SK-N-SH (cell line): ENCODE data around the gene CA12. TPM values are rescaled to one million over a fixed set of nuclear protein-coding genes. Genes with fewer than 3 reads are reported as not detected.

Experiments used
- CTCF ChIA-PET: fragments of 300-600, 350-600 bp; formaldehyde crosslinking; extraction: SDS; loops from one replicate; lab custom pipeline; 2021; lab: Yijun Ruan, JAX
- POLR2A ChIA-PET: fragments of 350-600 bp; sonication (Branson Sonifier 250); formaldehyde crosslinking; extraction: SDS; loops from one replicate; lab custom pipeline; 2020; ENCODE audit warnings: antibody characterized with exemption, inconsistent platforms; lab: Yijun Ruan, JAX
- DNase-seq: peaks from one replicate; pipeline ENCODE4 v3.0.0; 2012
- H2AFZ ChIP-seq: fragments of 200-600 bp; sonication (generic); 2 replicates; pipeline ENCODE4 v1.8.1; 2016; ENCODE audit warnings: antibody characterized with exemption, mild to moderate bottlenecking, low read depth
- H3F3A ChIP-seq: fragments of 200-600 bp; sonication (generic); replicated peaks from 2 replicates; pipeline ENCODE3; 2016; ENCODE audit warnings: antibody characterized with exemption, mild to moderate bottlenecking; ENCODE audit not compliant: insufficient read depth
- H3K27ac ChIP-seq, 2 experiments: fragments of 200-500 bp in 1 of 2; fragments of 200-600 bp in 1 of 2; sonication (Bioruptor generic) in 1 of 2; sonication (generic), shearing (Covaris generic) in 1 of 2; 2 replicates each; pipeline versions ENCODE4 v1.5.1 to v1.6.1; 2014 to 2016; ENCODE audit warnings: low read depth in 2 of 2, inconsistent platforms in 1 of 2, low read length in 1 of 2, mild to moderate bottlenecking in 1 of 2, mixed read lengths in 1 of 2
- H3K27me3 ChIP-seq: fragments of 200-600 bp; sonication (generic), shearing (Covaris generic); 2 replicates; pipeline ENCODE4 v1.6.1; 2016; ENCODE audit warnings: mixed run types; ENCODE audit not compliant: insufficient read depth
- H3K36me3 ChIP-seq, 2 experiments: fragments of 200-500 bp in 1 of 2; fragments of 200-600 bp in 1 of 2; sonication (Bioruptor generic) in 1 of 2; sonication (generic) in 1 of 2; replicated peaks in 1 of 2; 2 replicates each; pipeline versions ENCODE3 to v1.5.1; 2014 to 2016; ENCODE audit warnings: low read length in 1 of 2, mild to moderate bottlenecking in 1 of 2; ENCODE audit not compliant: insufficient read depth in 2 of 2, control insufficient read depth in 1 of 2
- H3K4me1 ChIP-seq, 2 experiments: fragments of 200-500 bp in 1 of 2; fragments of 200-600 bp in 1 of 2; sonication (Bioruptor generic) in 1 of 2; sonication (generic), shearing (Covaris generic) in 1 of 2; 2 replicates each; pipeline versions ENCODE4 v1.5.1 to v1.6.1; 2014 to 2016; ENCODE audit warnings: low read depth in 1 of 2, low read length in 1 of 2, mixed run types in 1 of 2; ENCODE audit not compliant: insufficient read depth in 2 of 2, control insufficient read depth in 1 of 2
- H3K4me2 ChIP-seq: fragments of 200-600 bp; sonication (generic), shearing (Covaris generic); 2 replicates; pipeline ENCODE4 v1.6.1; 2017; ENCODE audit warnings: mixed run types
- H3K4me3 ChIP-seq, 2 experiments: fragments of 200-500 bp in 1 of 2; fragments of 200-600 bp in 1 of 2; sonication (Bioruptor generic) in 1 of 2; sonication (generic), shearing (Covaris generic) in 1 of 2; 2 replicates each; pipeline versions ENCODE4 v1.5.1 to v1.8.1; 2014 to 2016; ENCODE audit warnings: low read depth in 2 of 2, inconsistent platforms in 1 of 2, low read length in 1 of 2, mild to moderate bottlenecking in 1 of 2, mixed read lengths in 1 of 2, moderate library complexity in 1 of 2
- H3K79me2 ChIP-seq: fragments of 200-600 bp; sonication (generic); 2 replicates; pipeline ENCODE4 v1.8.1; 2017; ENCODE audit warnings: mild to moderate bottlenecking; ENCODE audit not compliant: insufficient read depth
- H3K9ac ChIP-seq: fragments of 200-600 bp; sonication (generic); 2 replicates; pipeline ENCODE4 v1.6.1; 2017; ENCODE audit warnings: mixed run types
- H3K9me2 ChIP-seq: fragments of 200-600 bp; sonication (generic); 2 replicates; pipeline ENCODE4 v1.6.1; 2017; ENCODE audit warnings: mixed run types
- H3K9me3 ChIP-seq: fragments of 200-600 bp; sonication (generic); 2 replicates; pipeline ENCODE4 v1.6.1; 2017; ENCODE audit warnings: mixed run types, mild to moderate bottlenecking, moderate library complexity
- H4K20me1 ChIP-seq: fragments of 200-600 bp; sonication (generic); 2 replicates; pipeline ENCODE4 v1.6.1; 2017; ENCODE audit warnings: mild to moderate bottlenecking, mixed run types; ENCODE audit not compliant: insufficient read depth
- EP300 ChIP-seq, 2 experiments: IDR thresholded peaks; 2 replicates each; pipeline versions ENCODE4 v1.4.0 to v1.6.1; 2012; ENCODE audit warnings: borderline replicate concordance in 1 of 2, low read depth in 1 of 2, low read length in 1 of 2
- EZH2phosphoT487 ChIP-seq: fragments of 200-600 bp; sonication (generic); IDR thresholded peaks from 2 replicates; pipeline ENCODE4 v1.6.1; 2017; ENCODE audit warnings: low read depth, mixed run types, mild to moderate bottlenecking, antibody characterized with exemption, moderate library complexity, borderline replicate concordance
- FOSL2 ChIP-seq: IDR thresholded peaks from 2 replicates; pipeline ENCODE4 v1.4.0; 2012; ENCODE audit warnings: low read depth, mild to moderate bottlenecking, moderate library complexity, borderline replicate concordance
- FOXJ3 ChIP-seq: sonication (generic); formaldehyde crosslinking; IDR thresholded peaks from 2 replicates; pipeline ENCODE4 v1.5.1; 2020; ENCODE audit warnings: mild to moderate bottlenecking, missing genetic modification reagents
- FOXM1 ChIP-seq: IDR thresholded peaks from 2 replicates; pipeline ENCODE4 v1.4.0; 2012; ENCODE audit warnings: low read depth, mild to moderate bottlenecking
- JUND ChIP-seq: IDR thresholded peaks from 2 replicates; pipeline ENCODE4 v1.4.0; 2012
- MEF2A ChIP-seq: IDR thresholded peaks from 2 replicates; pipeline ENCODE4 v1.4.0; 2012; ENCODE audit warnings: low read depth, borderline replicate concordance
- MXI1 ChIP-seq: IDR thresholded peaks from 2 replicates; pipeline ENCODE4 v1.6.1; 2012; ENCODE audit warnings: mild to moderate bottlenecking, low read depth, low read length, improper control_type of control experiment
- POLR2AphosphoS5 ChIP-seq: IDR thresholded peaks from 2 replicates; pipeline ENCODE4 v1.6.1; 2012; ENCODE audit warnings: low read depth, low read length
- RAD21 ChIP-seq: IDR thresholded peaks from 2 replicates; pipeline ENCODE4 v1.6.1; 2012; ENCODE audit warnings: mild to moderate bottlenecking, low read length
- RCOR1 ChIP-seq: fragments of 150-350 bp; IDR thresholded peaks from 2 replicates; pipeline ENCODE4 v1.6.1; 2017; ENCODE audit warnings: antibody characterized with exemption, low read length
- SMC3 ChIP-seq: IDR thresholded peaks from 2 replicates; pipeline ENCODE4 v1.6.1; 2012; ENCODE audit warnings: low read depth, low read length, improper control_type of control experiment
- TAF1 ChIP-seq: IDR thresholded peaks from 2 replicates; pipeline ENCODE4 v1.6.1; 2012; ENCODE audit warnings: low read depth, mild to moderate bottlenecking, low read length, moderate library complexity, borderline replicate concordance
- TCF12 ChIP-seq: IDR thresholded peaks from 2 replicates; pipeline ENCODE4 v1.4.0; 2012
- TEAD4 ChIP-seq: IDR thresholded peaks from 2 replicates; pipeline ENCODE4 v1.4.0; 2012; ENCODE audit warnings: mild to moderate bottlenecking, borderline replicate concordance; ENCODE audit not compliant: insufficient read depth
- YY1 ChIP-seq: IDR thresholded peaks from 2 replicates; pipeline ENCODE4 v1.4.0; 2012; ENCODE audit warnings: low read depth, mild to moderate bottlenecking
- WGBS: methylation state at CpG from one replicate; pipeline ENCODE4 v1.1.6; 2017; ENCODE audit warnings: low lambda C conversion rate; 5-methylcytosine and 5-hydroxymethylcytosine counted together
- polyA plus RNA-seq, 3 experiments: library from polyadenylated mRNA; depleted of rRNA; stranded (reverse); fragments of >200 nt; gene quantifications; 2 replicates each; pipeline ENCODE4 v1.2.3, GENCODE V29; 2012
- TF ChIP-seq, protein P1 (sequence below): IDR thresholded peaks from 2 replicates; pipeline ENCODE4 v1.4.0; 2012; ENCODE audit warnings: low read depth
- TF ChIP-seq, protein P2 (sequence below): IDR thresholded peaks from 2 replicates; pipeline ENCODE4 v1.4.0; 2012; ENCODE audit warnings: low read depth, borderline replicate concordance
- TF ChIP-seq, protein P3 (sequence below): fragments of 150-350 bp; IDR thresholded peaks from 2 replicates; pipeline ENCODE4 v1.6.1; 2017; ENCODE audit warnings: antibody characterized with exemption, low read length, low read depth, borderline replicate concordance

CA12 gene
- polyA plus RNA-seq, 1 of the 3 experiments (the other 2 are of a cell fraction), result 39.4 TPM

DNA sequence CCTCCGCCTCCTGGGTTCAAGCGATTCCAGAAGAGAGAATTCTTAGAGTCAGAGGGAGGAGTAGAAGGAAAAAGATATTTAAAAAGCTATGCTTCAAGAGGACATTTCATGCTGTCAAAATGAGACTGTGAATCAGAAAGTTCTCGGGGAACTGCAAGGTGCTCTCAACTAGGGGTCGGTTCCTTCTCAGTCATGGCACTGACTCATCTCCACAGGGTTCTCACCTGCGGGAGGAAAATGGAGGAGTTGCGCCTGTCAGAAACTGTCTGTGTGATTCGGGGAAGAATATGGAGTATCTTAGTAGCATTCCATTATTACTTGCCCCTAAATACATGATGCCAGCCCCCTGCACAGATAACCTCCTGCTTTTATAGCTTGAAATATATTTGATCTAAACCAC is 56.9 kb downstream of the CA12 start:
- TF ChIP-seq, protein P1, sequence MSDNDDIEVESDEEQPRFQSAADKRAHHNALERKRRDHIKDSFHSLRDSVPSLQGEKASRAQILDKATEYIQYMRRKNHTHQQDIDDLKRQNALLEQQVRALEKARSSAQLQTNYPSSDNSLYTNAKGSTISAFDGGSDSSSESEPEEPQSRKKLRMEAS, result no peak
- TF ChIP-seq FOXJ3 (CRISPR knock-in tag) (no peak), EP300 (IDR thresholded peaks at IDR 0.05; ENCODE audit: borderline replicate concordance in 1 of 2, low read depth in 1 of 2, low read length in 1 of 2) (no peak), TEAD4 (no peak), EZH2phosphoT487 (no peak), MXI1 (no peak), RAD21 (no peak), SMC3 (no peak), JUND (no peak), FOSL2 (no peak), POLR2AphosphoS5 (no peak), YY1 (no peak), RCOR1 (no peak), FOXM1 (no peak), MEF2A (no peak), TAF1 (no peak), TCF12 (no peak)
- TF ChIP-seq, protein P2, sequence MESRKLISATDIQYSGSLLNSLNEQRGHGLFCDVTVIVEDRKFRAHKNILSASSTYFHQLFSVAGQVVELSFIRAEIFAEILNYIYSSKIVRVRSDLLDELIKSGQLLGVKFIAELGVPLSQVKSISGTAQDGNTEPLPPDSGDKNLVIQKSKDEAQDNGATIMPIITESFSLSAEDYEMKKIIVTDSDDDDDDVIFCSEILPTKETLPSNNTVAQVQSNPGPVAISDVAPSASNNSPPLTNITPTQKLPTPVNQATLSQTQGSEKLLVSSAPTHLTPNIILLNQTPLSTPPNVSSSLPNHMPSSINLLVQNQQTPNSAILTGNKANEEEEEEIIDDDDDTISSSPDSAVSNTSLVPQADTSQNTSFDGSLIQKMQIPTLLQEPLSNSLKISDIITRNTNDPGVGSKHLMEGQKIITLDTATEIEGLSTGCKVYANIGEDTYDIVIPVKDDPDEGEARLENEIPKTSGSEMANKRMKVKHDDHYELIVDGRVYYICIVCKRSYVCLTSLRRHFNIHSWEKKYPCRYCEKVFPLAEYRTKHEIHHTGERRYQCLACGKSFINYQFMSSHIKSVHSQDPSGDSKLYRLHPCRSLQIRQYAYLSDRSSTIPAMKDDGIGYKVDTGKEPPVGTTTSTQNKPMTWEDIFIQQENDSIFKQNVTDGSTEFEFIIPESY, result no peak
- TF ChIP-seq, protein P3, sequence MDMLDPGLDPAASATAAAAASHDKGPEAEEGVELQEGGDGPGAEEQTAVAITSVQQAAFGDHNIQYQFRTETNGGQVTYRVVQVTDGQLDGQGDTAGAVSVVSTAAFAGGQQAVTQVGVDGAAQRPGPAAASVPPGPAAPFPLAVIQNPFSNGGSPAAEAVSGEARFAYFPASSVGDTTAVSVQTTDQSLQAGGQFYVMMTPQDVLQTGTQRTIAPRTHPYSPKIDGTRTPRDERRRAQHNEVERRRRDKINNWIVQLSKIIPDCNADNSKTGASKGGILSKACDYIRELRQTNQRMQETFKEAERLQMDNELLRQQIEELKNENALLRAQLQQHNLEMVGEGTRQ, result no peak
- no peak overlapping the region for H3K9ac ChIP-seq
- H4K20me1 ChIP-seq, result no peaks in the 10 kb centered on the region
- H3K4me3 ChIP-seq, result no peak overlapping the region
- no peak overlapping the region for H3K27ac ChIP-seq
- peaks cover 9 to 14% of the 10 kb centered on the region in 2 experiments; a peak in 3 of 4 replicates for H3K4me1 ChIP-seq
- no peak overlapping the region for H3K4me2 ChIP-seq
- no peak overlapping the region for H2AFZ ChIP-seq
- WGBS, result 96% methylated on average over 7 of the region's 7 CpGs
- H3K79me2 ChIP-seq, result no peaks in the 10 kb centered on the region
- H3F3A ChIP-seq, result peaks cover 10% of the 10 kb centered on the region
- H3K36me3 ChIP-seq, result peaks cover 0 to 9% of the 10 kb centered on the region in 2 experiments
- H3K9me3 ChIP-seq, result no peaks in the 10 kb centered on the region
- DNase-seq, result no peak
- ChIA-PET POLR2A (interaction anchor here (0.6 kb wide), 1 partner anchor 18 kb away, joined by 3 read pairs; no protein-coding TSS in a partner anchor), CTCF (interaction anchor here (1.3 kb wide), 1 partner anchor 34 kb away, joined by 5 read pairs; no protein-coding TSS in a partner anchor)
- H3K27me3 ChIP-seq, result no peaks in the 10 kb centered on the region
- no peaks in the 10 kb centered on the region for H3K9me2 ChIP-seq
